SH-SY5Y (cell line): ENCODE data around the gene C4A.

Experiments used
- GATA2 ChIP-seq: IDR thresholded peaks from 2 replicates; pipeline ENCODE4 v1.6.1; 2011; ENCODE audit warnings: mild to moderate bottlenecking, low read depth, low read length
- GATA3 ChIP-seq: IDR thresholded peaks from 2 replicates; pipeline ENCODE4 v1.6.1; 2011; ENCODE audit warnings: low read depth, mild to moderate bottlenecking, low read length, moderate library complexity

GRCh38 chr6:31952140-31952805 is 29.6 kb upstream of the C4A start:
- TF ChIP-seq GATA3 (no peak), GATA2 (no peak)
